DMS53 treated with DMSO at 0.1 percent for 48 hours (cell line): ENCODE measurements around the gene SMIM35.

Experiments used
- DNase-seq: peaks from one replicate; lab custom pipeline; 2025; ENCODE audit not compliant: unreplicated experiment; lab: John Stamatoyannopoulos, UW

Gene SMIM35

GRCh38 chr11:118007040-118007439 is 79.7 kb downstream of the SMIM35 start:
- DNase-seq = no peak

- no peak for DNase-seq
These were observed 80.6 kb downstream of the SMIM35 start for GRCh38 chr11:118006153-118006534.

- no peak for DNase-seq
These were observed 81.3 kb downstream of the SMIM35 start for GRCh38 chr11:118005224-118006152.

- no peak for DNase-seq
These were observed 82.1 kb downstream of the SMIM35 start for GRCh38 chr11:118004543-118005223.

- no peak for DNase-seq
These were observed 83.3 kb downstream of the SMIM35 start for GRCh38 chr11:118003456-118003855.

GRCh38 chr11:118002541-118003423 is 84.0 kb downstream of the SMIM35 start:
- no peak for DNase-seq

GRCh38 chr11:118002010-118002540 is 84.7 kb downstream of the SMIM35 start:
- DNase-seq = no peak

GRCh38 chr11:118001494-118001971 is 85.2 kb downstream of the SMIM35 start:
- DNase-seq = no peak

- DNase-seq = no peak
These were observed 85.9 kb downstream of the SMIM35 start for GRCh38 chr11:118000850-118001228.

- DNase-seq = no peak
These were observed 86.5 kb downstream of the SMIM35 start for GRCh38 chr11:118000067-118000849.

GRCh38 chr11:117999354-117999993 is 87.3 kb downstream of the SMIM35 start:
- no peak for DNase-seq

- DNase-seq = no peak
These were observed 88.0 kb downstream of the SMIM35 start for GRCh38 chr11:117998664-117999353.

GRCh38 chr11:117997823-117998579 is 88.8 kb downstream of the SMIM35 start:
- no peak for DNase-seq

- no peak for DNase-seq
These were observed 89.4 kb downstream of the SMIM35 start for GRCh38 chr11:117997406-117997805.

GRCh38 chr11:117996058-117996457 is 90.7 kb downstream of the SMIM35 start:
- DNase-seq = no peak

GRCh38 chr11:117995472-117995871 is 91.3 kb downstream of the SMIM35 start:
- DNase-seq = no peak

GRCh38 chr11:117993988-117994745 is 92.6 kb downstream of the SMIM35 start:
- no peak for DNase-seq

- DNase-seq = no peak
These were observed 94.1 kb downstream of the SMIM35 start for GRCh38 chr11:117992620-117993019.
